CD4-positive, alpha-beta T cell treated with Interleukin-1 beta for 1 hour (primary cell): Measurements from ENCODE around the gene SRPK3.
A peak's percentile ranks its signal among the peaks of the same experiment; 100 is the strongest.
"Not testable (repeated sequence)": the region's sequence is repeated elsewhere in the genome, so short reads cannot be mapped to it uniquely, and the experiment has no call there.

Source experiments
- DNase-seq, 2 donors: peaks; one replicate each; pipeline ENCODE4 v3.0.0-alpha.2; 2020 to 2022

The SRPK3 gene

DNA sequence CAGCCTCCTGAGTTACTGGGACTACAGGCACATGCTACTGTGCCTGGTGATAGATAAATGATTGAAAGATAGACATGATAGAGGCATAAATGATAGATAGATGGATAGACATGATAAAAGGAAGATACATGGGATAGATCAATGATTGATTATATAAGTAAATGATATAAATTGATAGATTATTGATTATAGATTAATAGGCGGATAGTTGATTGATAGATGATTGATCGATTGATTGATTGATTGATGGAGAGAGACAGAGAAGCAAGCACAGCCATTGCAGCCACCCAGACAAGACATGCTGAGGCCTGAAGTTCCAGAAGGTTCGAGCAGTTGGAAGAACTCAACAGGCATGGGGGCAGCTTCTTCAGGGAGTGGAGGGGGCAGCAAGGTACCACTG is 34.5 kb upstream of the SRPK3 start:
- DNase-seq: no peak

DNA sequence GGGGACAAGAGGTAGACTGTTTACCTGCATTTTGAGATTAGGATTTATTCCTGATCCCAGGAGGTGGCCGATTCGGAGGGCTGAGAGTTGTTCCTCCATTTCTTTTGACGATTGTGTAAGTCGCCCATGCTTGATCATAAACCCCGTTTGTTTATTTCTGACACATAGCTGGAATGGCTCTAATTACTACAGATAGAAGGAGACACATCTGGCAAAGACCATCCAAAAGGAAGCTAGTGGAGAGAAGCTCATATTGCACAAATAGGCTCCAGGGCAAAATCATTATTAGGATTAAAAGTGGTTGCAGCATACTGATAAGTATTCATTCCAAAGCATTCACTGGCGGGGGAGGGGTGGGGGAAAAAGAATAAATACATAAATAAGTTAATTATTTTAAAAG is 33.9 kb upstream of the SRPK3 start:
- not testable (repeated sequence) for DNase-seq

- not testable (repeated sequence) for DNase-seq
Observed at GRCh38 chrX:153749017-153749416, 31.8 kb upstream of the SRPK3 start.

DNA sequence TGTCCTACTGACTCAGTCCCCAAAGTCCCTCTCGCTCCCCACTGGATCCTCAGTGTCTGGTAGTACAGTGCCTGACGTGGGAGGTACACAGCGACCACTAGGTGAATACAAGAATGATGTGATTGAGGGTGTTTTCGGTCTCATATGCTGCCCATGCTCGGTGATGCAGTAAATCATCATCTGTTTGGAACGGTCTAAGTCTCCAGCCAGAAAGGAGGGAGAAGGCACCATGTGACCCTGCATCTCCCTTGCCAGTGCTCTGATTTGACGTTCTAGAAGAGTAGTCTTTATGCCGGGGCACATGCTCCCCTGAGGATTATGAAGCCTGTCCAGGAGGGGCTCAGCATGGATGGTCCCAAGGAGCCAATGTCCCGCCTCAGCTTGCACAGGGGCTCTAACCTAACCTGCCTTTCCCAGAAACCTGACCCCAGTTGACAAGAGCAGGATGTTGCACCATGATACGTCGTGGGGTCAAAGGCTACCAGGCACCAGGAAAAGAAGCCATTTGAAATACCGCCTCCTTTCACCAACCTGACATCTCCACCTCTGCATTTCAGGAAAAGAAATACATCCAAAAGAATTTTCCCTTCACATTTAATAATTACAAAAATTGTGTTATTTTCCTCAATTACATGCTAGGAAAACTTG is 30.6 kb upstream of the SRPK3 start:
- no peak for DNase-seq

- no peak for DNase-seq
Observed at GRCh38 chrX:153755136-153755535, 25.7 kb upstream of the SRPK3 start.

- no peak for DNase-seq
Observed at GRCh38 chrX:153761863-153762262, 19.0 kb upstream of the SRPK3 start.

- no peak for DNase-seq
Observed at GRCh38 chrX:153762626-153763173, 18.1 kb upstream of the SRPK3 start.

GRCh38 chrX:153763298-153763932 is 17.4 kb upstream of the SRPK3 start:
- no peak for DNase-seq

- DNase-seq: peak; percentile 75 to 78
Observed at GRCh38 chrX:153763989-153764755, 16.7 kb upstream of the SRPK3 start, which contains the start of gene PLXNB3. PLXNB3 (plus strand) TSS chrX:153764249; CDS start chrX:153765536, 1,287 bp downstream.

DNA sequence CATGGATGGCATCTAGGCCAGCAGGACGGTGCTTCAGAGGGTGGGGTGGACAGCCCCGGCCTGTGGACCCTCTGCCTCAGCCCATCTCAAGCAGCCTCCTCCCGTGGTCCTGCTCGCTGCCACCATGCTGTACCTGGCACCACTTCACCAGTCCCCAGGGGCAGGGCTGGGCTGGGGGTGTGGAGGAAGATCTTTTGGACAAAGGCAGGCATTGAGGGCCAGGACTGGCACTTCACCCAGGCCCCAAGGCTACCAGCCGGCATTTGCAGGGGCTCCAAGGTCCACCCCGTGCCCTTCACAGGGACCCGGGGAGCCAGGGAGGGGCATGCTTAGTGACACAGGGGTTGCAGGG is 16.1 kb upstream of the SRPK3 start:
- no peak for DNase-seq

- DNase-seq: no peak
Observed at GRCh38 chrX:153765138-153766079, 15.4 kb upstream of the SRPK3 start.

DNA sequence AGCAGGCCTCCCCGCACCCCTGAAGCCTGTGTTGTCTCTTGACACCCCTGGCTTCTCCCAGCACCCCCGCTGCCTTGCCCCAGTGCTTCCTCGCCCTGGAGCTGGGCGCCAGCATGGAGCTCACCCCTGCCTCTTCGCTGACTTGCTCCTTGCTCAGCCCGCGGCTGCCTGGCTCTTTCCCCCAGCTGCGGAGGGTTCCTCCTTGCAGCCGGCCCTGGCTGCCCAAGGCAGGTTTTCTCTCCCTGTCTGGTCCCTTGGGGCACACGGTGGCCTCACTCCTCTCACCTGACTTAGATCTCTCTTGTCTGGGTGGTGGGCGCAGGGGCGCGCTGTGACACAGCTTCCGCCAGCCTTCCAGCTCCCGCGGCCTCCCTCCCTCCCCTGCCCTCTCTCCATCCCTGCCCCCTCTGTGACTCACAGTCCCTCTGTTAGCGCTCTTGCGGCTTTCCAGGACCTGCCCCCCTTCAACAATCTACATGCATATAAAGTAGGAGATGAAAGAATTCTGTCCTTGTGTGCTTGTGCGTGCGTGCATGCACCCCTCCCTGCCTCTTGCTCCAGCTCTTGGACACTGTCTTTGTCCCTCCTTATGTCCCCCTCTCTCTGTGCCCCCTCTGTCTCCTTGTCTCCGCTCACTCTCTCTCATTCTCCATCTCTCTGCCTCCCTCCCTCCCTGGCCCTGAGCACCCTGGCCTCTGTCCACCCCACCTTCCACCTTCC is 14.6 kb upstream of the SRPK3 start:
- DNase-seq: no peak

DNA sequence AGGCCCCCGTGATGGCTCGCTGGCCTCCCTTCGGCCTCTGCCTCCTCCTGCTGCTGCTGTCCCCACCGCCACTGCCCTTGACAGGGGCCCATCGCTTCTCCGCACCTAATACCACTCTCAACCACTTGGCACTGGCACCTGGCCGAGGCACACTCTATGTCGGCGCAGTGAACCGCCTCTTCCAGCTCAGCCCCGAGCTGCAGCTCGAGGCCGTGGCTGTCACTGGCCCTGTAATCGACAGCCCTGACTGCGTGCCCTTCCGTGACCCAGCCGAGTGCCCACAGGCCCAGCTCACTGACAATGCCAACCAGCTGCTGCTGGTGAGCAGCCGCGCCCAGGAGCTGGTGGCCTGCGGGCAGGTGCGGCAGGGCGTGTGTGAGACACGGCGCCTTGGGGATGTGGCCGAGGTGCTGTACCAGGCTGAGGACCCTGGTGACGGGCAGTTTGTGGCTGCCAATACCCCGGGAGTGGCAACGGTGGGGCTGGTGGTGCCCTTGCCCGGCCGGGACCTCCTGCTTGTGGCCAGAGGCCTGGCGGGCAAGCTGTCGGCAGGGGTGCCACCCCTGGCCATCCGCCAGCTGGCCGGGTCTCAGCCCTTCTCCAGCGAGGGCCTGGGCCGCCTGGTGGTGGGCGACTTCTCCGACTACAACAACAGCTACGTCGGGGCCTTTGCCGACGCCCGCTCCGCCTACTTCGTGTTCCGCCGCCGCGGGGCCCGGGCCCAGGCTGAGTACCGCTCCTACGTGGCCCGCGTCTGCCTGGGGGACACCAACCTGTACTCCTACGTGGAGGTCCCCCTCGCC is 13.8 kb upstream of the SRPK3 start:
- DNase-seq: no peak

GRCh38 chrX:153767674-153768055 is 13.2 kb upstream of the SRPK3 start:
- no peak for DNase-seq

DNA sequence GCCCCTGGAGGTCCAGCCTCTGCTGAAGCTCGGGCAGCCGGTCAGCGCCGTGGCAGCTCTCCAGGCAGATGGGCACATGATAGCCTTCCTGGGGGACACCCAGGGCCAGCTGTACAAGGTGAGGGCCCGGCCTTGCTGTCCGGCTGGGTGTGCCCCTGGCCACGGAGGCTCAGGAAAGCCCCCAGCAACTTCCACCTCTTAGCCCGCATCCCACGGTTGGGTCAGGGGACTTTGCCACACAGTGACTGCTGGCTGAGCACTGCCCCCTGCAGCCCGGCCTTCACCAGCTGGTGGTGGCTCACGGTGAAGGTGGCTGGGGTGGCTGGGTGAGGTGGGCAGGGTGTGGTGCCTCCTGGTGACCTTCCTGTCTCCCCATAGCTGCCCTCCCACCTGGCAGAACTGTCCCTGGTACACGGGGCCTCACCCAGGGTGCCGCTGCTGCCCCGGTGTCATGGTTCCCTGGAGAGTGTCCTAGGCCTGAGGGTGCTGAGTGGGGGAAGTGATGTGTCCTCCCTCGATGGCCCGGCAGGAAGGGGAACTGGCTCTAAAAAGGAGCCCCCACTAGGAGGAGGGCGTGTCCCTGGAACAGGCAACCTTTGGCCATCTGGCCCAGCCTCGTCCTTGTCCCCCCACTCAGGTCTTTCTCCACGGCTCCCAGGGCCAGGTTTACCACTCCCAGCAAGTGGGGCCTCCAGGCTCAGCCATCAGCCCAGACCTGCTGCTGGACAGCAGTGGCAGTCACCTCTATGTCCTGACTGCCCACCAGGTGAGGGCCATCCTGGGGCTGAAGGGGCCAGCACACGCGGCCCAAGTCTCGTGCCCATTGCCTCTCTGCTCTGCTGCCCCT is 12.3 kb upstream of the SRPK3 start:
- no peak for DNase-seq

- DNase-seq: no peak
Observed at GRCh38 chrX:153769158-153769864, 11.5 kb upstream of the SRPK3 start.

DNA sequence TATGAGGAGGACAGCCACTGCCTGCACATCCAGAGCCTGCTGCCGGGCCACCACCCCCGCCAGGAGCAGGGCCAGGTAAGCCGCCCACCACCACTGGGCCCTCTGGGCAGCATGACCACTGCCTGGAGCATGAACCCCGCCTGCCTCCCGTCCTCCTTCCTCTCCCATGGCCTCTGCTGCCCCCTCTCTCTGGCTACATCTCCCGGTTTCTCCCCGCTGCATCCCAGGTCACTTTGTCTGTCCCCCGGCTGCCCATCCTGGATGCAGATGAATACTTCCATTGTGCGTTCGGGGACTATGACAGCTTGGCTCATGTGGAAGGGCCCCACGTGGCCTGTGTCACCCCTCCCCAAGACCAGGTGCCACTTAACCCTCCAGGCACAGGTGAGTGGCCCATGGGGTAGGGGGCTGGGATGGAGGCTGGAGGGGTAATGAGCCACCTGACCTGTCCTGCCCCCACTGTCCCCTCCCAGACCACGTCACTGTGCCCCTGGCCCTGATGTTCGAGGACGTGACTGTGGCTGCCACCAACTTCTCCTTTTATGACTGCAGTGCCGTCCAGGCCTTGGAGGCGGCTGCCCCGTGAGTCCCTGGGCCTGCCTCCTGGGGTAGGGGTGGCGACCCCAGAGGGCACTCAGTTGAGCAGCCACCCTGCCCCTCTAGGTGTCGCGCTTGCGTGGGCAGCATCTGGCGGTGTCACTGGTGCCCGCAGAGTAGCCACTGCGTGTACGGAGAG is 10.8 kb upstream of the SRPK3 start:
- no peak for DNase-seq

- no peak for DNase-seq
Observed at GRCh38 chrX:153770601-153771414, 10.0 kb upstream of the SRPK3 start.
